GM21390 (cell line): ENCODE data around the gene PCSK6.
"Not testable (repeated sequence)": the region's sequence is repeated elsewhere in the genome, so short reads cannot be mapped to it uniquely, and the experiment has no call there.

Experiments
- ATAC-seq: cut with Tn5 transposase; IDR thresholded peaks from one replicate; pipeline ENCODE4 v1.9.1; 2021; ENCODE audit not compliant: unreplicated experiment

The PCSK6 gene

DNA sequence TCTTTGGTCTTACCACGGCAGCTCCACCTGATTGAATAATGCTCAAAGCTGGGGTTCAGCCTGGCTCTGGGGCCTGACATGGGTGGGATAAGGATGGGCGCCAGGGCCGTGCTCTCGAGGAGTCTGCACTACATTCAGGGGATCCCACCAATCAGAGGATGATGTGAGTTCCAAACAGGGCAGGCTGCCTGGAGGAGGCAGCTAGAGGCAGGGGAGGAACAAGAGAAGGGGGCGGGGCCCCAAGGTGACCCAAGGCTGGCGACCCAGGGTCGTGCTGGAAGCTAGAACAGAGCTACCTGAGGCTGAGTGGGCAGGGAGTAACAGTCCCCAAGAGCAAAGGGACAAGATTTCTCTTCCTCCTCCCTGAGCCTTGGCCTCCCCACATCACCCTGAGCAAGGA, 56.1 kb downstream of the PCSK6 start:
- no peak for ATAC-seq

DNA sequence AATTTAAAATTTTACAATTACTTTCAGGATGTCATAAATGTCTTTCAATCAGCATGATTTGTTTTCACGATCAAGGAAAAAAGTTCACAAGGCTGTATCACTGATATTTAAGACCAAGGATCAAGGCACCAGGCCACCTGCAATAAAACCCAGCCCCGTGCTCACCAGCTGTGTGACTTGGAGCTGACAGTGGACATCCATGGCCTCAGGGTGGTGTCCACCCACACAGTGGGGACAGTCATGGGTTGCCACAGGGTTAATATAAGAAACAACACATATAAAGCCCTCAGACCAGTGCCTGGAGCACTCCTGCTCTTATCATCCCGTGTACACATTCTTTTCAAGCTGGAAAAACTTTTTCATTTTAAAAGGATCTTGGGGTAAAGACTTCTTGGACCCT, 56.5 kb downstream of the PCSK6 start:
- no peak for ATAC-seq

DNA sequence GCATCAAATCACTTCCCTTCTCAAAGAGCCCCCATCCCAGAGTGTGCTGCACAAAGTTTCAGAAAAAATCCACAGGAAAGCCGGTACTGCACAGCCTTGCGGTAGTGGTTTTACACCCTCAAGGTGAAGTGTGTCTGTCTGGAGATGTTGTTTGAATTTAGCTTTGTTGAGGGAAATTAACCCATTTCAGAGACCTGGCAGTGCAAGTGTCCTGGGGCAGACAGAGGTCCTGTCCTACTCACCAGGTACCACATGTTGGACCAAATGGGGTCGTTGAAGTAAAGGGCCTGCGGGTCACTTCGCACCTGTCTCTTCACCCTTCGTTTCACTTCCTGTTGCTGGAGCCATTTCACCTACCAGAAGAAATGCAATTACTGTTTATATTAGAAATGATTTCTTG, 57.8 kb downstream of the PCSK6 start:
- no peak for ATAC-seq

DNA sequence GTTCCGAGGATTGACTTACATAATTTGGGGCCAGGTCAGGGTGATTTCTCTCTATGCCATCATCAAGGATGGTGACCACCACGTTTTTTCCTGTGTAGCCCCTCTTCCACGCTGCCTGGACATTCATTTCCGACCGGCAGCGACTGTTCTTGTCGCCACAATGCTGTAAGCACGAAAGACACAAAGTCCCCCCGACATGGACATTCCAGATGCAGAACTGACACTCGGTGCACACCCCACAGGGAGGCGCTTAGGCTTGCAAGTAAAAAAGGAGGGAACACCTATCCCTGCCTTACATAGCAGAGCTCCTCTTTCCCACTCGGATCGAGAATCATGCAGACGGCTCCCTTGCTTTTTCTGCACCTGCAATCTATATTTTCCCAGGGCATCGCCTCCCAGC, 58.2 kb downstream of the PCSK6 start:
- no peak for ATAC-seq

- ATAC-seq: no peak
These were observed 59.9 kb downstream of the PCSK6 start for GRCh38 chr15:101429646-101430045.

GRCh38 chr15:101429191-101429590, 60.3 kb downstream of the PCSK6 start:
- no peak for ATAC-seq

DNA sequence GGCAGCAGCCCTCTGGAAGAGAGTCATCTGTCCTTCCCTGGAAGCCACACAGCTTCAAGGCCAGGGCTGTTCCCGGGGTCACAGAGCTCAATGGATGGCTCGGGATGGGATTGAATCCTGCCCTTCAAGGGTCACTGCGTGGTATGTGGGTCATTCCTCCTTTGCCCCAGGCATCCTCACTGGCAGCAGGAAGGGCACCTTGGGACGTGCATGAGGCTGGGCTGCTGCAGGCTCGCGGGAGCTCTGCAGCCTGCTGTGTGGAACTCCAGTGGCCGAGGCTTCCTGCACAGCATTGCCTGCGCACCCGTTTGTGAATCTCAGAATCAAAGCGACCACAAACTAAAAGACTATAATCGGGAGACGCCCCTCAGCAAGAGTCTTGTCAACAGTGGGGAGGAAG, 60.7 kb downstream of the PCSK6 start:
- no peak for ATAC-seq

GRCh38 chr15:101427606-101428487, 61.7 kb downstream of the PCSK6 start:
- no peak for ATAC-seq

DNA sequence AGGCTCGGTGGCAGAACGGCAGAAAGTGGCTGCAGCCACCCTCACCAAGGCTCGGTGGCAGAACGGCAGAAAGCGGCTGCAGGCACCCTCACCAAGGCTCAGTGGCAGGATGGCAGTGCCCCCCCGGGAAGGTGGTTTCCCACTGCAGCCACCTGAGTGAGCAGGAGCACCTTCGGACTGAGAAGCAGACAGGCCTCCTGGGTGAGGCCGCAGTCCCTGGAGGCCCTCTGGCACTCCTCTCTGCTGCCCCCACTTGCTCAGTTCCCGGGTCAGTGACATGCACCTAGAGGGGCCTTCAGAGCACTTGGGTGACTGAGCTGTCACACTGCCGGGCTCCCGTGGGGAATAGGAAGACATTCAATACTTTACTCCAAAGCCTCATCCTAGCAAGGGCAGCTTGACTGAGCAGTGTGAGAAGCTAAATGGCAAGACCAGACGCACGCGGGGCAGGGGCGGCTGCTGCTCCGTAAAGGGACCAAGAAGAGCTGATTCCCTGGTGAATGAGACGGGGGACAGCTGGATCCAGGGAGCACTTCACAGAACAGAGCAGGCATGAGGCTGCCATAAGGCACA, 62.7 kb downstream of the PCSK6 start:
- no peak for ATAC-seq

DNA sequence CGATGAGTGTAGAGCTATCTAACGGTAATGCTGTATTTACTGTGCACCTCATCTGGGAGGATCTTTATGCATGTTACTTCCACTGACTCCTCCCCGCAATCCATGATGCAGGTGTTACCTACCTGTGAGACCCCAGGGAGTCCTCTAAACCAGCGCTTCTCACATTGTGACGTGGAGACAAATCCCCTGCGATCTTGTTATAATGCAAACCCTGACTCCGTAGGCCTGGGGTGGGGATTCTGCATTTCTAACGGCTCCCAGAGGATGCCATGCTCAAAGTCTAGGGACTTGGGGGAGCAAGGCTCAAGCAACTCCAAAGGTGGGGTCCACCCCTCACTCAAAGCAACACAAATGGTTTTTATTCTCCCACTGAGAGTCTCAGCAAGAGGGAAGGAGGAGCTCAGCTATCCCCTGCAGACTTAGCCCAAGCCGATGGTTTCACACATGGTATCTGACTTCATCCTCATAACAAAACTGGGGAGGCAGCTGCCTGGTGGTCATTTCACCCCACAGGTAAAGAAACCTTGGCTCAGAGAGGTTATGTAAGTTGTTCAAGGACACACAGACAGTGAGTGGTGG, 63.6 kb downstream of the PCSK6 start:
- no peak for ATAC-seq

- no peak for ATAC-seq
These were observed 64.5 kb downstream of the PCSK6 start for GRCh38 chr15:101424984-101425383.

DNA sequence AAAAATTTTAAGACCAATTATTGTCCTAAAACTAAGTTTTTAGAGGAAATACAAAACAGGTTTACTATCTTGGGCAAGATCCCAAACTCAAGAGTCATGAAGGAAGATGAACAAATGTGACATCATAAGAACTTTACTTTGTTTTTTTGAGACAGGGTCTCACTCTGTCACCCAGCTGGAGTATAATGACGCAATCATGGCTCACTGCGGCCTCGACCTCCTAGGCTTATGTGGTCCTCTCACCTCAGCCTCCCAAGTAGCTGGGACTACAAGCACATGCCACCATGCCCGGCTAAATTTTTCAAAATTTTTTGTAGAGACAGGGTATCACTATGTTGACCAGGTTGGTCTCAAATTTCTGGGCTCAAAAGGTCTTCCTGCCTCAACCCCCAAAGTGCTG, 69.3 kb downstream of the PCSK6 start:
- no peak for ATAC-seq

GRCh38 chr15:101416475-101416874, 73.0 kb downstream of the PCSK6 start:
- not testable (repeated sequence) for ATAC-seq

- ATAC-seq: no peak
These were observed 76.3 kb downstream of the PCSK6 start for GRCh38 chr15:101413239-101413638.

DNA sequence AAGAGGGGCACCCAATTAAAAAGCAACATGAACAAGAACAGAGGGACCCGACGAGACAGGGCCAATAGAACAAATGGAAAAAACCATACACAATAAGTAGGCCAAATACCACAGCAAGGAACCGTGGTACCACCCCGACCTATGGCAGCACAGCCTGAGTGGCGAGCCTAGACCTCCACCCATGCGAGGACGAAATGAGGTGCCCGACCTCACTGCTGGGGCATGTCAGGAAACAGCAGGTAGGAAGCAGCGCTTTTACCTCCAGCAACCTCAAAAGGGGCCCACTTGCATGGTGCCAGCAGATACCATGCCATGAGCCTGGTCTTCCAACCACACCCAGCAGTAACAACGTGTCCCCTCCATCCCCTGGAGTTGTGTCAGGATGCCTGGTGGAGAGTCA, 77.9 kb downstream of the PCSK6 start:
- ATAC-seq: no peak

DNA sequence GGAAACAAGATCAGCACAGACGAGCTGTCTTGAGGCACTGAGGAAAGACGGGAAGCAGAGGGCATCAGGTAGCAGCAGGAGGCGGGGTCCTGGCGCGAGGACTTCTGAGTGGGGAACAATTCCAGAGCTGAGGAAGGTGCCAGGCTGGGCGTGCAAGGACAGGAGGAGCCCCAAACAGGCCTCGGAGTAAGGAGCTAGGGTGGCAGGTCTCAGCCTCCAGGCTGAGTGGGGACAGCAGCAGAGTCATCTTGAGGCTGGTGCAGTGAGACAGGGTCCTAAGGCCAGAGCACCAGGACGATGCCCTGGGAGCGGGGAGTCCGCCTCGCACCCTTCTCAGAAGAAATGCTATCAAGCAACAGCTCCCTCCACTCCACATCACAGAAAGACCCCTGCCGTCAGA, 78.4 kb downstream of the PCSK6 start:
- ATAC-seq: no peak

- ATAC-seq: no peak
These were observed 78.9 kb downstream of the PCSK6 start for GRCh38 chr15:101410612-101411011.

GRCh38 chr15:101409621-101410020, 79.9 kb downstream of the PCSK6 start:
- ATAC-seq: no peak

GRCh38 chr15:101407966-101408775, 81.3 kb downstream of the PCSK6 start:
- ATAC-seq: no peak

DNA sequence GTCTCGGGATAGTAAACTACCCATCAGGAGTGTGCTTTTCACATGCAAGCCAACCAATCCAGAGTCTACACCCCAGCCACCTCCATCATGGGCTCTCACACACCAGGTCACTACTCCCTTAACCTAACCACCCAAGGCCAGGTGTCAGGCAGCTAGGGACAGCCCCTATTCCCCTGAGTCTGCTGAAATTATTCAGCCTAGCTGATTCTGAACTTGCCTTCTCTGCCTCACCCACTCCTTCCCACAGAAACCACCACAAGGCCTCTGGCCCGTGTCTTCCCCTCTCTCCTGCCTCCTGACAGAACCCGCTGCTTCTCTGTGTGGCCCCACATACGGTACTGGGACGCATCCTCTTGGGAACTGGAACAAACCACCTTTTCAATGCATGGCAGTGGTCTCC, 82.1 kb downstream of the PCSK6 start:
- peak; percentile 98 for ATAC-seq

DNA sequence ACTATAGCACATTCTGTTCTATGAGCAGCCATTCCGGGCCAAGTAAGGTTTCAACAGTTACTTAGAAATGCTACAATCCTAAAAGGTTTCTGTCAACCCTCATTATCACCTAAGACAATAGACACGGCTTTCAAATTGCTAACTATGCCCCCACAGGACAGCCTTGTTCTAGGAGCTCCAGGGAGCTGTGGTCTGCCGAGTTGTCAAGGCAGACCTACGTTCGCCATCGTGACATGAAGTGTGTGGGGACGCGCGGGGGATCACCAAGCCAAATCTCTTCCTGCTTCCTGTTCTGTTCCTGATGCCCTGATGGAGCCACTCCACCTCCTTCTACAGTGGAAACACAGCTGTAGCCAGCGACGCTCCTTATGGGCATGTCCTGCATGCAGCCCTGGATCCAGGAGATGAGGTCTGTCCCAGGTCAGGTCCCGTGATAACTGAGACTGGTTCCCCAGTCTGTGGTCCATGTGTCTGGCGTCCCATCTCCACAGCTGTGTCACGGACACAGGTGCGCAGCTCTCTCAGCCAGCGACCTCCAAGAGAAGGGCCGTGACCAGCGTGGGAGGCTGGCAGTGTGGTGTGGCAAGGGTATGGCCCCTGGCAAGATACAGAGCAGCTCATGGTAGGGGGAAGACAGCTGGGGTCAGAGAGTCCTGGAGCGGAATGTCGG, 82.8 kb downstream of the PCSK6 start:
- no peak for ATAC-seq
